ENCODE measurements around the gene FOXN3.

DNA sequence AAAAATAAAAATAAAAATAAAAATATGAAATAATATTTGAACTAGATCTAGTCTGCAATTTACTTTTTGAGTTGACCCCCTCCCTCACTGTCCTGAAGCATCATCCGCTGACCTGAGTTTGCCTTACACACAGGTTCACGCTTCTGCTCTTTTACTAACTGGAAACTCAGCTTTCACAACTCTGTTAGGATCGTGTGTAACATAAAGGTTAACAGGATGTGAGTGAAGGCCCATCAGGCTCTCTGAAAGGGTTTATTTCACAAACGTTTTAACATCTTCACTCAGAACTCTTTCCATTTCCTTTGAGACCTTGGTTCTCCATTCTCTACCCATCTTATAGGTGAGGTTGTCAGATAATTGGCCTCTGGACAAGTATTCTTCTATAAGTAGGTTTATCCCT, 191.4 kb downstream of the FOXN3 start:
- TF ChIP-seq, protein P1, sequence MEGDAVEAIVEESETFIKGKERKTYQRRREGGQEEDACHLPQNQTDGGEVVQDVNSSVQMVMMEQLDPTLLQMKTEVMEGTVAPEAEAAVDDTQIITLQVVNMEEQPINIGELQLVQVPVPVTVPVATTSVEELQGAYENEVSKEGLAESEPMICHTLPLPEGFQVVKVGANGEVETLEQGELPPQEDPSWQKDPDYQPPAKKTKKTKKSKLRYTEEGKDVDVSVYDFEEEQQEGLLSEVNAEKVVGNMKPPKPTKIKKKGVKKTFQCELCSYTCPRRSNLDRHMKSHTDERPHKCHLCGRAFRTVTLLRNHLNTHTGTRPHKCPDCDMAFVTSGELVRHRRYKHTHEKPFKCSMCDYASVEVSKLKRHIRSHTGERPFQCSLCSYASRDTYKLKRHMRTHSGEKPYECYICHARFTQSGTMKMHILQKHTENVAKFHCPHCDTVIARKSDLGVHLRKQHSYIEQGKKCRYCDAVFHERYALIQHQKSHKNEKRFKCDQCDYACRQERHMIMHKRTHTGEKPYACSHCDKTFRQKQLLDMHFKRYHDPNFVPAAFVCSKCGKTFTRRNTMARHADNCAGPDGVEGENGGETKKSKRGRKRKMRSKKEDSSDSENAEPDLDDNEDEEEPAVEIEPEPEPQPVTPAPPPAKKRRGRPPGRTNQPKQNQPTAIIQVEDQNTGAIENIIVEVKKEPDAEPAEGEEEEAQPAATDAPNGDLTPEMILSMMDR (IDR thresholded peaks at IDR 0.05 in 8 of 11, conservative IDR thresholded peaks at IDR 0.05 in 3 of 11): no peak
- TF ChIP-seq POLR2A (IDR thresholded peaks at IDR 0.05): no peak
